Astrocyte (in vitro differentiated cells and primary cell): ENCODE measurements around the gene RAB22A. TPM values are rescaled to one million over a fixed set of nuclear protein-coding genes. Genes with fewer than 3 reads are reported as not detected.
A peak's percentile ranks its signal among the peaks of the same experiment; 100 is the strongest.

Experiments
- DNase-seq: peaks from one replicate; pipeline ENCODE4 v3.0.0-alpha.2; 2010; ENCODE audit warnings: low read depth
- FAIRE-seq: peaks from 2 replicates; lab custom pipeline; 2011; peaks lifted over from hg19 to GRCh38; lab: Jason Lieb, UNC
- H2AFZ ChIP-seq: 2 replicates; pipeline ENCODE4 v1.6.0; 2012; ENCODE audit warnings: low read depth, low read length, inconsistent platforms
- H3K27ac ChIP-seq: 2 replicates; pipeline ENCODE4 v1.5.1; 2011; ENCODE audit warnings: low read depth, low read length, inconsistent platforms
- H3K27me3 ChIP-seq: 2 replicates; pipeline ENCODE4 v1.6.0; 2011; ENCODE audit warnings: low read length, inconsistent platforms; ENCODE audit not compliant: insufficient read depth
- H3K36me3 ChIP-seq: 2 replicates; pipeline ENCODE4 v1.5.1; 2011; ENCODE audit warnings: low read length, inconsistent platforms; ENCODE audit not compliant: insufficient read depth
- H3K4me1 ChIP-seq: 2 replicates; pipeline ENCODE4 v1.5.1; 2011; ENCODE audit warnings: low read length, inconsistent platforms; ENCODE audit not compliant: insufficient read depth
- H3K4me2 ChIP-seq: 2 replicates; pipeline ENCODE4 v1.6.0; 2012; ENCODE audit warnings: low read length, inconsistent platforms
- H3K4me3 ChIP-seq: 2 replicates; pipeline ENCODE4 v1.5.1; 2011; ENCODE audit warnings: low read depth, mild to moderate bottlenecking, low read length, inconsistent platforms; ENCODE audit not compliant: insufficient read depth
- H3K79me2 ChIP-seq: 2 replicates; pipeline ENCODE4 v1.6.0; 2012; ENCODE audit warnings: mild to moderate bottlenecking, low read length, inconsistent platforms; ENCODE audit not compliant: insufficient read depth
- H3K9ac ChIP-seq: 2 replicates; pipeline ENCODE4 v1.6.0; 2012; ENCODE audit warnings: mild to moderate bottlenecking, low read length, inconsistent platforms
- H3K9me3 ChIP-seq: 2 replicates; pipeline ENCODE4 v1.5.1; 2012; ENCODE audit warnings: low read depth, mild to moderate bottlenecking, low read length, inconsistent platforms; ENCODE audit not compliant: insufficient read depth
- H4K20me1 ChIP-seq: 2 replicates; pipeline ENCODE4 v1.6.0; 2012; ENCODE audit warnings: low read length, inconsistent platforms; ENCODE audit not compliant: insufficient read depth
- H3K27ac Mint-ChIP-seq: one replicate; pipeline ENCODE4 v1.8.0; 2021; ENCODE audit warnings: mild to moderate bottlenecking, mixed read lengths; ENCODE audit not compliant: unreplicated experiment
- H3K27me3 Mint-ChIP-seq: one replicate; pipeline ENCODE4 v1.8.0; 2021; ENCODE audit warnings: low read depth, mixed read lengths; ENCODE audit not compliant: unreplicated experiment
- H3K36me3 Mint-ChIP-seq: one replicate; pipeline ENCODE4 v1.8.0; 2021; ENCODE audit warnings: low read depth, mixed read lengths; ENCODE audit not compliant: unreplicated experiment
- H3K4me1 Mint-ChIP-seq: one replicate; pipeline ENCODE4 v1.8.0; 2021; ENCODE audit warnings: low read depth, mixed read lengths; ENCODE audit not compliant: unreplicated experiment
- H3K4me3 Mint-ChIP-seq: one replicate; pipeline ENCODE4 v1.8.0; 2021; ENCODE audit warnings: mild to moderate bottlenecking, moderate library complexity, mixed read lengths; ENCODE audit not compliant: unreplicated experiment
- H3K9me3 Mint-ChIP-seq: one replicate; pipeline ENCODE4 v1.8.0; 2021; ENCODE audit warnings: mild to moderate bottlenecking, mixed read lengths; ENCODE audit not compliant: unreplicated experiment
- EZH2 ChIP-seq: IDR thresholded peaks from 2 replicates; pipeline ENCODE4 v1.6.1; 2012; ENCODE audit warnings: mild to moderate bottlenecking, low read length, inconsistent platforms; ENCODE audit not compliant: insufficient read depth
- total RNA-seq: library from RNA; stranded (reverse); gene quantifications from 2 replicates; pipeline ENCODE4 v1.2.1, GENCODE V29; 2021
- TF ChIP-seq, protein P1 (sequence below): IDR thresholded peaks from 2 replicates; pipeline ENCODE4 v1.5.1; 2011; ENCODE audit warnings: low read depth, mild to moderate bottlenecking, inconsistent platforms, low read length, moderate library complexity; ENCODE audit not compliant: insufficient read depth

The RAB22A gene
- total RNA-seq, 1 donor from 2014 or later = 16.6 TPM

DNA sequence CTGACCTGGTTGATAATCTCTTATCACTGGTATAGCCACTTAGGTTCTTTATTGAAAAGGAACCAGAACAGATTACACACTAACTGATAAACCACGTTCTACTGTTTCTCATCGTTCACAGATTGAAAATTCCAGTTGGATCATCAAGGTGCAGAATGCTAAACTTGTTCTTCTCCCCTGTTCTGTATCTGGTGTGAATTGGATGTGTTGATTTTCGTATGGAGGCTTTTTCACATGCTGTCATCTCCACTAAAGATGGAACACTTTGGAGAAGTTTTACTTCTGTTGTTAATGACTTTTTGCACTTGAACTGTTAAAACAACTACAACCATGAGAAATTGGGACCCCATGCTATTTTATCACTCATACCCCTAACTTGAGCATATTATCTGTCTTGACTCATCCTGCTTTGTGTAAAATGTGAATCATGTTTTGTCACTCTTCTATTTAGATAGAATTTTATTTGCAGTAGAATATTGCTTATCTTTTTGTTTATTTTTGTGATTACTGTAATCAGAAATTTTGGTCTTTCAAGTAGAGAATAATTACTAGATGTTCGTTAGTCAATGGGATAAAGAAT is 97.0 kb downstream of the RAB22A start:
- H2AFZ ChIP-seq = no peak overlapping the region
- no peaks in the 10 kb centered on the region for H3K36me3 ChIP-seq
- Mint-ChIP-seq H3K36me3 (no peaks in the 10 kb centered on the region), H3K4me1 (peaks cover 25% of the 10 kb centered on the region), H3K27ac (no peak overlapping the region), H3K9me3 (no peaks in the 10 kb centered on the region), H3K27me3 (no peaks in the 10 kb centered on the region), H3K4me3 (no peak overlapping the region)
- H4K20me1 ChIP-seq = peaks cover 92% of the 10 kb centered on the region
- no peak overlapping the region for H3K4me3 ChIP-seq
- DNase-seq (peak; percentile 24), FAIRE-seq (no peak)
- TF ChIP-seq, protein P1, sequence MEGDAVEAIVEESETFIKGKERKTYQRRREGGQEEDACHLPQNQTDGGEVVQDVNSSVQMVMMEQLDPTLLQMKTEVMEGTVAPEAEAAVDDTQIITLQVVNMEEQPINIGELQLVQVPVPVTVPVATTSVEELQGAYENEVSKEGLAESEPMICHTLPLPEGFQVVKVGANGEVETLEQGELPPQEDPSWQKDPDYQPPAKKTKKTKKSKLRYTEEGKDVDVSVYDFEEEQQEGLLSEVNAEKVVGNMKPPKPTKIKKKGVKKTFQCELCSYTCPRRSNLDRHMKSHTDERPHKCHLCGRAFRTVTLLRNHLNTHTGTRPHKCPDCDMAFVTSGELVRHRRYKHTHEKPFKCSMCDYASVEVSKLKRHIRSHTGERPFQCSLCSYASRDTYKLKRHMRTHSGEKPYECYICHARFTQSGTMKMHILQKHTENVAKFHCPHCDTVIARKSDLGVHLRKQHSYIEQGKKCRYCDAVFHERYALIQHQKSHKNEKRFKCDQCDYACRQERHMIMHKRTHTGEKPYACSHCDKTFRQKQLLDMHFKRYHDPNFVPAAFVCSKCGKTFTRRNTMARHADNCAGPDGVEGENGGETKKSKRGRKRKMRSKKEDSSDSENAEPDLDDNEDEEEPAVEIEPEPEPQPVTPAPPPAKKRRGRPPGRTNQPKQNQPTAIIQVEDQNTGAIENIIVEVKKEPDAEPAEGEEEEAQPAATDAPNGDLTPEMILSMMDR = no peak
- TF ChIP-seq EZH2 = no peak
- peaks cover 18% of the 10 kb centered on the region for H3K4me1 ChIP-seq
- H3K27ac ChIP-seq = peak overlapping the region; percentile 18
- H3K9ac ChIP-seq = no peak overlapping the region
- peaks cover 99% of the 10 kb centered on the region for H3K79me2 ChIP-seq
- H3K4me2 ChIP-seq = peak overlapping the region; percentile 19
- H3K27me3 ChIP-seq = no peaks in the 10 kb centered on the region
- no peaks in the 10 kb centered on the region for H3K9me3 ChIP-seq

DNA sequence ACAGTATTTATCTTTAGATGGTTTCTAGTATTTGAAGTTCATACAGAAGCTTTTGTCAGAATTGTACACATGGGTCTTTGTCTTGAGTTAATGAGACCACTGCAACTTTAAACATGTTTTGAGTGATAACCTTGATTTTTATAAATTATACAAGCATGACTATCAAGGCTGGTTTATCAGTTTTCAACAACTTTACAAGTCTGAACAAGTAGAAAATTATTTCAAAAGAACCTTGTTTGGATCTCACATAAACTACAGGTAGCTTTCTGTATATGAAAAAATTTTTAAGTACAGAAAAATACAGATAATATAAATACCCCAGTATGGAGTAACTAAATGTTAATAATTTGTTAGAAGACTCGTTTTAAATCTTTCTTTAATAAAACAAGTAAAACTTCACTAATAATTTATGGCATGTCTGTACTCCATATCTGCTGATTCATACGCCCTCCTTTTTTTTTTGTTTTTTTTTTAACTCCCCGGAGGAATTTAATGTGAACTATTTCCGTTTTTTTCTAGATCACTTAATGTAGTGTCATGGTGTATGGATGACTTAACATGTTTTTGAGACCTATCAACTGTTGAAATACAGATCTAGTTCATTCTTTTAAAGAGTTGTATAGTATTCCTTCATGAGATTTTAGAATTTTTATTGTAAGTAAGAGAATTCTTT is 97.8 kb downstream of the RAB22A start:
- H3K4me2 ChIP-seq = peak overlapping the region; percentile 19
- DNase-seq = peak; percentile 30
- no peaks in the 10 kb centered on the region for H3K36me3 Mint-ChIP-seq
- H3K4me3 Mint-ChIP-seq = no peak overlapping the region
- FAIRE-seq = no peak
- TF ChIP-seq, protein P1 = no peak
- TF ChIP-seq EZH2 = no peak
- H3K4me3 ChIP-seq = no peak overlapping the region
- no peaks in the 10 kb centered on the region for H3K9me3 ChIP-seq
- no peak overlapping the region for H3K27ac Mint-ChIP-seq
- peaks cover 25% of the 10 kb centered on the region for H3K4me1 Mint-ChIP-seq
- H3K9me3 Mint-ChIP-seq = no peaks in the 10 kb centered on the region
- peaks cover 99% of the 10 kb centered on the region for H3K79me2 ChIP-seq
- no peaks in the 10 kb centered on the region for H3K27me3 ChIP-seq
- H3K36me3 ChIP-seq = no peaks in the 10 kb centered on the region
- H3K27ac ChIP-seq = peak overlapping the region; percentile 18
- H3K9ac ChIP-seq = no peak overlapping the region
- no peak overlapping the region for H2AFZ ChIP-seq
- no peaks in the 10 kb centered on the region for H3K27me3 Mint-ChIP-seq
- H3K4me1 ChIP-seq = peaks cover 18% of the 10 kb centered on the region
- peaks cover 91% of the 10 kb centered on the region for H4K20me1 ChIP-seq
